HepG2 (cell line): ENCODE results near the gene CTCF. TPM values are rescaled to one million over a fixed set of nuclear protein-coding genes. Genes with fewer than 3 reads are reported as not detected.

ENCODE experiments used
- ATAD3A ChIP-seq: sonication (generic); formaldehyde crosslinking; IDR thresholded peaks from 2 replicates; pipeline ENCODE4 v1.4.0; 2020; ENCODE audit warnings: missing genetic modification reagents
- ATF7-NPFF ChIP-seq: sonication (generic); formaldehyde crosslinking; IDR thresholded peaks from 2 replicates; pipeline ENCODE4 v1.8.1; 2023; ENCODE audit warnings: mild to moderate bottlenecking, low read depth, missing genetic modification reagents, moderate library complexity
- BRCA1 ChIP-seq: sonication (generic); formaldehyde crosslinking; IDR thresholded peaks from 2 replicates; pipeline ENCODE4 v1.4.0; 2020; ENCODE audit warnings: missing genetic modification reagents
- CHD4 ChIP-seq: fragments of 200-600 bp; sonication (generic); IDR thresholded peaks from 2 replicates; pipeline ENCODE4 v1.7.0; 2017; ENCODE audit warnings: mild to moderate bottlenecking, low read length, borderline replicate concordance
- ETV6 ChIP-seq: sonication (generic); formaldehyde crosslinking; conservative IDR thresholded peaks from 2 replicates; pipeline ENCODE4 v1.4.0; 2020; ENCODE audit warnings: missing genetic modification reagents
- GTF2F1 ChIP-seq: fragments of 150-350 bp; IDR thresholded peaks from 2 replicates; pipeline ENCODE4 v1.6.1; 2014; ENCODE audit warnings: low read length
- KLF13 ChIP-seq: sonication (generic); formaldehyde crosslinking; IDR thresholded peaks from 2 replicates; pipeline ENCODE4 v1.4.0; 2020; ENCODE audit warnings: mild to moderate bottlenecking, missing genetic modification reagents
- MBD4 ChIP-seq: IDR thresholded peaks from 2 replicates; pipeline ENCODE4 v1.6.1; 2012; ENCODE audit warnings: low read length, inconsistent platforms, borderline replicate concordance
- NCOA2 ChIP-seq: sonication (generic); formaldehyde crosslinking; IDR thresholded peaks from 2 replicates; pipeline ENCODE4 v1.8.0; 2022; ENCODE audit warnings: inconsistent platforms
- NR2F6 ChIP-seq, 2 experiments: IDR thresholded peaks; 2 replicates each; pipeline ENCODE4 v1.6.1; 2016; ENCODE audit warnings: antibody characterized with exemption in 1 of 2, mild to moderate bottlenecking in 1 of 2
- PAXIP1 ChIP-seq: sonication (generic); formaldehyde crosslinking; conservative IDR thresholded peaks from 2 replicates; pipeline ENCODE4 v1.4.0; 2020; ENCODE audit warnings: mild to moderate bottlenecking, missing genetic modification reagents, moderate library complexity
- RFX1 ChIP-seq: fragments of 450-650 bp; IDR thresholded peaks from 2 replicates; pipeline ENCODE4 v1.6.1; 2017
- SKI ChIP-seq: fragments of 450-650 bp; IDR thresholded peaks from one replicate; pipeline ENCODE4 v1.6.1; 2018; ENCODE audit warnings: mild to moderate bottlenecking; ENCODE audit not compliant: partially characterized antibody
- SP2 ChIP-seq: sonication (generic); formaldehyde crosslinking; IDR thresholded peaks from 2 replicates; pipeline ENCODE4 v1.5.1; 2020; ENCODE audit warnings: mild to moderate bottlenecking, missing genetic modification reagents
- SRSF4 ChIP-seq: fragments of 200-400 bp; formaldehyde crosslinking; IDR thresholded peaks from one replicate; pipeline ENCODE4 v1.6.1; 2018; ENCODE audit warnings: mild to moderate bottlenecking, low read depth, low read length, moderate library complexity; ENCODE audit not compliant: poor library complexity, severe bottlenecking
- THAP7 ChIP-seq: sonication (generic); formaldehyde crosslinking; IDR thresholded peaks from 2 replicates; pipeline ENCODE4 v1.8.1; 2023; ENCODE audit warnings: mild to moderate bottlenecking, missing genetic modification reagents
- ZNF574 ChIP-seq: sonication (generic); formaldehyde crosslinking; IDR thresholded peaks from 2 replicates; pipeline ENCODE4 v1.4.0; 2020; ENCODE audit warnings: missing genetic modification reagents
- ZNF749 ChIP-seq: sonication (generic); formaldehyde crosslinking; IDR thresholded peaks from 2 replicates; pipeline ENCODE4 v1.8.0; 2022; ENCODE audit warnings: mild to moderate bottlenecking, missing genetic modification reagents, moderate library complexity, borderline replicate concordance
- ZNF891 ChIP-seq: sonication (generic); formaldehyde crosslinking; IDR thresholded peaks from 2 replicates; pipeline ENCODE4 v1.5.0; 2020; ENCODE audit warnings: mild to moderate bottlenecking, missing genetic modification reagents
- ZSCAN30 ChIP-seq: sonication (generic); formaldehyde crosslinking; IDR thresholded peaks from 2 replicates; pipeline ENCODE4 v1.5.0; 2020; ENCODE audit warnings: mild to moderate bottlenecking, missing genetic modification reagents
- polyA plus RNA-seq, 8 experiments: library from polyadenylated mRNA; depleted of rRNA in 3 of 8; stranded (reverse) in 7 of 8; unstranded in 1 of 8; fragments of >200 nt; fragmentation: Illumina TruSeq in 4 of 8; extraction: Trizol in 4 of 8; gene quantifications; 2 replicates each; pipeline versions ENCODE4 v1.2.1 to v1.2.3, GENCODE V29; 2011 to 2016; ENCODE audit warnings: low read depth in 4 of 8, missing spikeins in 1 of 8, mixed read lengths in 1 of 8; ENCODE audit not compliant: insufficient read depth in 1 of 8
- total RNA-seq, 5 experiments: library from RNA; depleted of rRNA; stranded (reverse); fragments of >200 nt; fragmentation: Illumina TruSeq; extraction: Trizol; gene quantifications; 2 replicates each; pipeline ENCODE4 v1.2.3, GENCODE V29; 2016; ENCODE audit warnings: low read depth in 1 of 5

CTCF gene
- total and polyA plus RNA-seq, 2 of the 13 experiments (the other 11 are each of a cell fraction or from before 2014, with no cell fraction given) = 19.5 to 37.5 TPM

GRCh38 chr16:67521095-67521804, 41.1 kb upstream of the CTCF start (continued):
- no peak for TF ChIP-seq MBD4
- no peak for TF ChIP-seq SP2 (CRISPR knock-in tag)
- peak; percentile 87; the same call in 1 of the 2 replicates for TF ChIP-seq CHD4
- no peak for TF ChIP-seq SRSF4
- TF ChIP-seq NR2F6 (IDR thresholded peaks at IDR 0.05) = 0 out of 2 replicates have a peak, but pooled peaks have one; percentile 45
- TF ChIP-seq NR2F6 (CRISPR knock-in tag; IDR thresholded peaks at IDR 0.05) = peak; percentile 69; the same call in 1 of the 2 replicates
- peak; percentile 47 for TF ChIP-seq PAXIP1 (CRISPR knock-in tag)
- no peak for TF ChIP-seq KLF13 (CRISPR knock-in tag)
- no peak for TF ChIP-seq RFX1
- TF ChIP-seq ETV6 (CRISPR knock-in tag) = 0 out of 2 replicates have a peak, but pooled peaks have one; percentile 72
- no peak for TF ChIP-seq SKI
- peak; percentile 82 for TF ChIP-seq ZNF891 (CRISPR knock-in tag)
- no peak for TF ChIP-seq ZSCAN30
- TF ChIP-seq BRCA1 (CRISPR knock-in tag) = 0 out of 2 replicates have a peak, but pooled peaks have one; percentile 44
- TF ChIP-seq ZNF749 (CRISPR knock-in tag) = no peak
- peak; percentile 65 for TF ChIP-seq ZNF574 (CRISPR knock-in tag)
- no peak for TF ChIP-seq NCOA2 (CRISPR knock-in tag)
- no peak for TF ChIP-seq GTF2F1
- TF ChIP-seq ATF7-NPFF (CRISPR knock-in tag) = no peak
- TF ChIP-seq ATAD3A (CRISPR knock-in tag) = no peak
- TF ChIP-seq THAP7 (CRISPR knock-in tag) = peak; percentile 91
